GM18511 (cell line): ENCODE results near the gene NLRC4.
"Not testable (repeated sequence)": the region's sequence is repeated elsewhere in the genome, so short reads cannot be mapped to it uniquely, and the experiment has no call there.

Experiments
- ATAC-seq: cut with Tn5 transposase; IDR thresholded peaks from one replicate; pipeline ENCODE4 v1.9.1; 2021; ENCODE audit warnings: mild to moderate bottlenecking, moderate library complexity; ENCODE audit not compliant: unreplicated experiment

Gene NLRC4, protein sequence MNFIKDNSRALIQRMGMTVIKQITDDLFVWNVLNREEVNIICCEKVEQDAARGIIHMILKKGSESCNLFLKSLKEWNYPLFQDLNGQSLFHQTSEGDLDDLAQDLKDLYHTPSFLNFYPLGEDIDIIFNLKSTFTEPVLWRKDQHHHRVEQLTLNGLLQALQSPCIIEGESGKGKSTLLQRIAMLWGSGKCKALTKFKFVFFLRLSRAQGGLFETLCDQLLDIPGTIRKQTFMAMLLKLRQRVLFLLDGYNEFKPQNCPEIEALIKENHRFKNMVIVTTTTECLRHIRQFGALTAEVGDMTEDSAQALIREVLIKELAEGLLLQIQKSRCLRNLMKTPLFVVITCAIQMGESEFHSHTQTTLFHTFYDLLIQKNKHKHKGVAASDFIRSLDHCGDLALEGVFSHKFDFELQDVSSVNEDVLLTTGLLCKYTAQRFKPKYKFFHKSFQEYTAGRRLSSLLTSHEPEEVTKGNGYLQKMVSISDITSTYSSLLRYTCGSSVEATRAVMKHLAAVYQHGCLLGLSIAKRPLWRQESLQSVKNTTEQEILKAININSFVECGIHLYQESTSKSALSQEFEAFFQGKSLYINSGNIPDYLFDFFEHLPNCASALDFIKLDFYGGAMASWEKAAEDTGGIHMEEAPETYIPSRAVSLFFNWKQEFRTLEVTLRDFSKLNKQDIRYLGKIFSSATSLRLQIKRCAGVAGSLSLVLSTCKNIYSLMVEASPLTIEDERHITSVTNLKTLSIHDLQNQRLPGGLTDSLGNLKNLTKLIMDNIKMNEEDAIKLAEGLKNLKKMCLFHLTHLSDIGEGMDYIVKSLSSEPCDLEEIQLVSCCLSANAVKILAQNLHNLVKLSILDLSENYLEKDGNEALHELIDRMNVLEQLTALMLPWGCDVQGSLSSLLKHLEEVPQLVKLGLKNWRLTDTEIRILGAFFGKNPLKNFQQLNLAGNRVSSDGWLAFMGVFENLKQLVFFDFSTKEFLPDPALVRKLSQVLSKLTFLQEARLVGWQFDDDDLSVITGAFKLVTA

GRCh38 chr2:32264422-32265105 is at the start of gene NLRC4:
Gene NLRC4 (minus strand): TSS chr2:32264886. CDS start chr2:32256775, 8,111 bp downstream.
- peak; percentile 92 for ATAC-seq

DNA sequence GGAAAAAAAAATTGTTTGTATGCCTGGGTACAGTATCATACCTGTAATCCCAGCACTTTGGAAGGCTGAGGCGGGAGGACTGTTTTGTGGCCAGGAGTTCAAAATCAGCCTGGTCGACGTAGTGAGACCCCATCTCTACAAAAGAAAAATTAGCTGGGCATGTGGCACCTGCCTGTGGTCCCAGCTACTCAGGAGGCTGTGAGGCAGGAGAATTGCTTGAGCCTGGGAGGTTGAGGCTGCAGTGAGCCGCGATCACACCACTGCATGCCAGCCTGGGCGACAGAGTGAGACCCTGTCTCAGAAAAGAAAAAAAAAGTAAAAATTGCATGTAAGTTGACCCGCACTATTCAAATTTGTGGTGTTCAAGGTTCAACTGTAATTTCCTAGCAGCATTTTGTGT is 45.9 kb upstream of the NLRC4 start:
- no peak for ATAC-seq

DNA sequence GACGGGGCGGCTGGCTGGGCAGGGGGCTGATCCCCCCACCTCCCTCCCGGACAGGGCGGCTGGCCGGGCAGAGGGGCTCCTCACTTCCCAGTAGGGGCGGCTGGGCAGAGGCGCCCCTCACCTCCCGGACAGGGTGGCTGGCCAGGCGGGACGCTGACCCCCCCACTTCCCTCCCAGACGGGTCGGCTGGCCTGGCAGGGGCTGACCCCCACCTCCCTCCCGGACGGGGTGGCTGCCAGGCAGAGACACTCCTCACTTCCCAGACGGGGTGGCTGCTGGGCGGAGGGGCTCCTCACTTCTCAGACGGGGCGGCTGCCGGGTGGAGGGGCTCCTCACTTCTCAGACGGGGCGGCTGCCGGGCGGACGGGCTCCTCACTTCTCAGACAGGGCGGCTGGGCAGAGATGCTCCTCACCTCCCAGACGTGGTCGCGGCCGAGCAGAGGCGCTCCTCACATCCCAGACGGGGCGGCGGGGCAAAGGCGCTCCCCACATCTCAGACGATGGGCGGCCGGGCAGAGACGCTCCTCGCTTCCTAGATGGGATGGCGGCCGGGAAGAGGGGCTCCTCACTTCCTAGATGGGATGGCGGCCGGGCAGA is 29.4 kb upstream of the NLRC4 start:
- not testable (repeated sequence) for ATAC-seq

DNA sequence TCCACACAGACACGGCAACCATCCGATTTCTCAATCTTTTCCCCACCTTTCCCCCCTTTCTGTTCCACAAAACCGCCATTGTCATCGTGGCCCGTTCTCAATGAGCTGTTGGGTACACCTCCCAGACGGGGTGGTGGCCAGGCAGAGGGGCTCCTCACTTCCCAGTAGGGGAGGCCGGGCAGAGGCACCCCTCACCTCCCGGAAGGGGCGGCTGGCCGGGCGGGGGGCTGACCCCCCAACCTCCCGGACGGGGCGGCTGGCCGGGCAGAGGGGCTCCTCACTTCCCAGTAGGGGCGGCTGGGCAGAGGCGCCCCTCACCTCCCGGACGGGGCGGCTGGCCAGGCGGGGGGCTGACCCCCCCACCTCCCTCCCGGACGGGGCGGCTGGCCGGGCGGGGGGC is 28.8 kb upstream of the NLRC4 start:
- ATAC-seq: not testable (repeated sequence)

- no peak for ATAC-seq
Measured at GRCh38 chr2:32291746-32292145, 27.1 kb upstream of the NLRC4 start.

- ATAC-seq: no peak
Measured at GRCh38 chr2:32290000-32290339, 25.3 kb upstream of the NLRC4 start.

DNA sequence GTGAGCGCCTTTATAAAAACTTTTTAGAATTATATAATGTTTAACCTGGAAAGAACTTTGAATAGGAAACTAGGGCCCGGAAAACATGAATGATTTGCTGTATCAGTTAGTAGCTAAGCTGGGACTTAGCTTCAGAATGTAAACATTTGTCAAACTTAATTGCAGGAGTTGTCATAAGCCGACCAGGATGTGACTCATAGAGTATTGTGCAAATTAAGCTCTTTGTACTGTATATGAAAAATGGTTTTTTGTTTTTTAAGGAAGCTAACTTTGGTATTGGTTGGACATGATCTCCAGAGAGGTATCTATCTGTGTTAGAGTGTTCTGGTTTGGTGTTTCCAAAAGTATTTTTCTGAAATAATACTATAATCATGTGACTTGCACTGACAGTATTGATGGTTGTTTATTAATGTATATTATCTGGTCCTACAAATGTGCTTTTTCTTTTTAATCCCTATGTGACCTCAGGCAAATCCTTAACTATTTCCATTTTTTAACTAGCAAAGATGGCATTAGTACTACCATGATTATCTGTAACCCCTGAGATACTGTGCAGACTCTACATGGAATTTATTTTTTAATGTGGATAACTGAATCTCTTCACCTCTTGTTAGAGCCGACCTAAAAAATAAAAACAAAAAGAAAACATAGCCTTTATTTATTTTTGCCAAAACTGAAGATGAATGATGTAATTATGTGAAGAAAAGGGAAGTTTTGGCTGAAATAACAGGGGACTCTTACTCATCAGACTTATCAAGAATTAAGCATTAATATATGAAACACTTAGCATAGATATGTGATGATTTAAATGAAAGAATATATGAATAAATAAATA is 24.7 kb upstream of the NLRC4 start:
- ATAC-seq: no peak

GRCh38 chr2:32284321-32284720 is 19.6 kb upstream of the NLRC4 start:
- ATAC-seq: no peak

GRCh38 chr2:32278478-32278853 is 13.8 kb upstream of the NLRC4 start:
- no peak for ATAC-seq

GRCh38 chr2:32277674-32278477 is 13.2 kb upstream of the NLRC4 start, which contains the start of gene YIPF4:
Gene YIPF4 (plus strand): TSS chr2:32277904. CDS start chr2:32278156, 252 bp downstream.
- peak; percentile 99 for ATAC-seq

DNA sequence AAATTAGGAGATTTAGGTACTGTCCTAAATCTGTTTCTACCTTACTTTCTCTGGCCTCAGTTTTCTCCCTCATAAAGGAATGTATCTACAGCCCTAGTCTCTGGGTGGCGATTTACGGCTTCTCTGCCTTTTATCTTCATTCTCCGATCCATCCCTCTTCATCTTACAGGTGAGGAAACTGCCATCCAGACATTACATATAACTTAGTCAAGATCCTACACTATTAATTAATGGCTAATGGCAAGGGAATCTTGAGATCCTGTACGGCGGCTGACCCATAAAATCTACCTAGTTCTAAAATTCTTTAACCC is 12.6 kb upstream of the NLRC4 start:
- peak; percentile 10 for ATAC-seq

GRCh38 chr2:32275790-32276189 is 11.1 kb upstream of the NLRC4 start:
- ATAC-seq: not testable (repeated sequence)

DNA sequence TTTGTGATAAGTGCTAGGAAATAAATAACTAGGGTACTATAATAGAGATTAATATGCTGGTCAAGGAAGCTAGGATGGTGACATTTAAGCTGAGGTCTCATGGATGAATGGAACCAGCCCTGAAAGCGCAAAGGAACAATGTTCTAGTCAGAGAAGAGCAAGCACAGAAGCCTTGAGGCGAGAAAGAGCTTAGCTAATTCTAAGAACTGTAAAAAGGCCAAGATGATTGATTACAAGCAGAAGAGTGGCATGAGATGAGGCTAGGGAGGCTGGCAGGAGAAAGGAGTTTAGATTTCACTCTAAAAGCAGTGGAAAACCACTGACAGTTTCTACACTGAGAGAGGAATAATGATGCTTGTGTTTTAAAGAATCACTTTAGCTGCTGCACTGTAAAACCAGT is 9.6 kb upstream of the NLRC4 start:
- ATAC-seq: no peak

GRCh38 chr2:32272279-32272678 is 7.6 kb upstream of the NLRC4 start:
- no peak for ATAC-seq

- no peak for ATAC-seq
Measured at GRCh38 chr2:32271063-32271462, 6.4 kb upstream of the NLRC4 start.

GRCh38 chr2:32262105-32262504 is 2.6 kb downstream of the NLRC4 start:
- no peak for ATAC-seq

GRCh38 chr2:32260376-32260775 is 4.3 kb downstream of the NLRC4 start:
- ATAC-seq: no peak

DNA sequence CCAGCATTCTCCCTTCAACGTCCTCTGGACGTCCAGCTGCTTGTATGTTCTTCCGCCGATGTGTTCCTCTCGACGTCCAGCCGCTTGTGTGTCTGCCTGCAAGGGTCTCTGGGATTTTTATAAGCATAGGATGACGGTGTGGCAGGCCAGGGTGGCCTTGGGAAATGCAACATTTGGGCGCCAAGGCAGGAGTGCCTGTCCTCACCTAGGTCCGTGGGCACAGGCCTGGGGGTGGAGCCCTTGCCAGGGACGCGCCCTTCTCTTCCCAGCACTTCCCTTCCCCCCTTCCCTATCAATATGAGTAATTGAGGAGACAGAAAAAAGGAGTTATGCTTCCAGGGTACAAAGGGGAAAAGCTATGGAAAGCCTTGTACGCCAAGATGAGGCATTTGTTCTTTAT is 6.4 kb downstream of the NLRC4 start:
- no peak for ATAC-seq

GRCh38 chr2:32250290-32250689 is 14.4 kb downstream of the NLRC4 start:
- ATAC-seq: no peak
